GM23248 (cell line): ENCODE data around the gene ATP5PD.

Source experiments
- EZH2 ChIP-seq: fragments of 200-600 bp; sonication (generic); IDR thresholded peaks from 2 replicates; pipeline ENCODE4 v1.6.1; 2018; ENCODE audit warnings: antibody characterized with exemption, mild to moderate bottlenecking; ENCODE audit not compliant: insufficient read depth, poor library complexity, severe bottlenecking
- EZH2phosphoT487 ChIP-seq: fragments of 200-600 bp; sonication (generic); IDR thresholded peaks from 2 replicates; pipeline ENCODE4 v1.6.1; 2018; ENCODE audit warnings: antibody characterized with exemption, moderate library complexity, mild to moderate bottlenecking, low read depth; ENCODE audit not compliant: insufficient read depth

GRCh38 chr17:75036643-75037268 lies 10.0 kb downstream of the ATP5PD start:
- TF ChIP-seq EZH2 (no peak), EZH2phosphoT487 (no peak)
